HG02623 (cell line): ENCODE data around the gene OR6J1.
A peak's percentile ranks its signal among the peaks of the same experiment; 100 is the strongest.
"Not testable (repeated sequence)": the region's sequence is repeated elsewhere in the genome, so short reads cannot be mapped to it uniquely, and the experiment has no call there.

ENCODE experiments used
- ATAC-seq: cut with Tn5 transposase; IDR thresholded peaks from one replicate; pipeline ENCODE4 v1.9.1; 2021; ENCODE audit warnings: moderate library complexity; ENCODE audit not compliant: unreplicated experiment

Gene OR6J1

GRCh38 chr14:22610931-22611330 is 33.2 kb downstream of the OR6J1 start:
- ATAC-seq = no peak

- ATAC-seq = no peak
These were observed 36.9 kb downstream of the OR6J1 start for GRCh38 chr14:22607291-22607690.

GRCh38 chr14:22606380-22606779 is 37.8 kb downstream of the OR6J1 start:
- no peak for ATAC-seq

GRCh38 chr14:22602862-22603261 is 41.3 kb downstream of the OR6J1 start:
- no peak for ATAC-seq

GRCh38 chr14:22601996-22602395 is 42.2 kb downstream of the OR6J1 start:
- ATAC-seq = no peak

- no peak for ATAC-seq
These were observed 42.7 kb downstream of the OR6J1 start for GRCh38 chr14:22601456-22601855.

- ATAC-seq = no peak
These were observed 44.1 kb downstream of the OR6J1 start for GRCh38 chr14:22600027-22600426.

- ATAC-seq = no peak
These were observed 44.8 kb downstream of the OR6J1 start for GRCh38 chr14:22599349-22599748.

- no peak for ATAC-seq
These were observed 45.3 kb downstream of the OR6J1 start for GRCh38 chr14:22598896-22599244.

GRCh38 chr14:22598099-22598895 is 45.9 kb downstream of the OR6J1 start, which contains the start of gene ABHD4:
TSS of gene ABHD4 (plus strand) at chr14:22598300. CDS start at chr14:22598307, 7 bp downstream.
- ATAC-seq = peak; percentile 83

- ATAC-seq = peak; percentile 27
These were observed 46.4 kb downstream of the OR6J1 start for GRCh38 chr14:22597771-22598098.

GRCh38 chr14:22597265-22597664 is 46.9 kb downstream of the OR6J1 start:
- ATAC-seq = no peak

- ATAC-seq = no peak
These were observed 47.7 kb downstream of the OR6J1 start for GRCh38 chr14:22596354-22596879.

GRCh38 chr14:22594156-22594716 is 49.9 kb downstream of the OR6J1 start:
- ATAC-seq = no peak

- ATAC-seq = no peak
These were observed 50.6 kb downstream of the OR6J1 start for GRCh38 chr14:22593601-22594000.

GRCh38 chr14:22593189-22593588 is 51.0 kb downstream of the OR6J1 start:
- no peak for ATAC-seq

- ATAC-seq = peak; percentile 82
These were observed 54.9 kb downstream of the OR6J1 start, which contains the start of gene DAD1 for GRCh38 chr14:22589096-22589839. TSS of gene DAD1 (minus strand) at chr14:22589224. CDS start at chr14:22589157, 67 bp downstream.

- ATAC-seq = no peak
These were observed 55.5 kb downstream of the OR6J1 start for GRCh38 chr14:22588526-22589095.

GRCh38 chr14:22587677-22588422 is 56.3 kb downstream of the OR6J1 start:
- ATAC-seq = not testable (repeated sequence)

GRCh38 chr14:22587247-22587646 is 56.9 kb downstream of the OR6J1 start:
- ATAC-seq = no peak

- no peak for ATAC-seq
These were observed 60.2 kb downstream of the OR6J1 start for GRCh38 chr14:22583994-22584393.
